ENCODE measurements around the gene HOXD4. TPM values are rescaled to one million over a fixed set of nuclear protein-coding genes. Genes with fewer than 3 reads are reported as not detected.
A peak's percentile ranks its signal among the peaks of the same experiment; 100 is the strongest.

HOXD4 gene
- total RNA-seq, 1 experiment from 2014 or later, result not detected

- ChIA-PET POLR2A (no interaction called here), CTCF (no interaction called here)
- ATAC-seq (no peak), DNase-seq (ENCODE audit: low spot score) (no peak)
- TF ChIP-seq ATF2 (CRISPR knock-in tag; IDR thresholded peaks at IDR 0.05; ENCODE audit: borderline replicate concordance, low read depth) (no peak), ZNF423 (CRISPR knock-in tag; IDR thresholded peaks at IDR 0.05) (no peak), CREB1 (CRISPR knock-in tag; IDR thresholded peaks at IDR 0.05) (no peak), GTF2I (CRISPR knock-in tag; conservative IDR thresholded peaks at IDR 0.05) (no peak), CREM (CRISPR knock-in tag; IDR thresholded peaks at IDR 0.05) (no peak)
- Mint-ChIP-seq H3K27ac (no peak overlapping the region), H3K4me1 (peaks cover 56% of the 10 kb centered on the region), H3K4me3 (no peak overlapping the region), H3K36me3 (no peaks in the 10 kb centered on the region), H3K9me3 (no peaks in the 10 kb centered on the region), H3K27me3 (ENCODE audit: low read depth) (peaks cover 100% of the 10 kb centered on the region)
These were observed 49.0 kb upstream of the HOXD4 start for GRCh38 chr2:176102309-176102866.

- Mint-ChIP-seq H3K4me3 (no peak overlapping the region), H3K36me3 (no peaks in the 10 kb centered on the region), H3K27me3 (ENCODE audit: low read depth) (peaks cover 98% of the 10 kb centered on the region), H3K9me3 (no peaks in the 10 kb centered on the region), H3K27ac (no peak overlapping the region), H3K4me1 (peaks cover 50% of the 10 kb centered on the region)
- ChIA-PET CTCF (no interaction called here), POLR2A (no interaction called here)
- no peak for TF ChIP-seq ELF4 (CRISPR knock-in tag; IDR thresholded peaks at IDR 0.05; ENCODE audit: low read depth)
- DNase-seq (ENCODE audit: low spot score) (no peak), ATAC-seq (no peak)
These were observed 48.2 kb upstream of the HOXD4 start for GRCh38 chr2:176103194-176103593.

- DNase-seq (ENCODE audit: low spot score) (no peak), ATAC-seq (no peak)
- Mint-ChIP-seq H3K4me1 (peaks cover 49% of the 10 kb centered on the region), H3K9me3 (no peaks in the 10 kb centered on the region), H3K4me3 (peak overlapping the region; percentile 60; the same call in 1 of the 2 replicates), H3K36me3 (no peaks in the 10 kb centered on the region), H3K27me3 (ENCODE audit: low read depth) (peaks cover 98% of the 10 kb centered on the region), H3K27ac (no peak overlapping the region)
- TF ChIP-seq NR1H2 (CRISPR knock-in tag; IDR thresholded peaks at IDR 0.05) (no peak), TCF7 (CRISPR knock-in tag; IDR thresholded peaks at IDR 0.05; ENCODE audit: low read depth) (no peak), ZMAT4 (CRISPR knock-in tag; IDR thresholded peaks at IDR 0.05) (no peak), KAT7 (CRISPR knock-in tag; IDR thresholded peaks at IDR 0.05; ENCODE audit: borderline replicate concordance) (no peak), ZNF263 (CRISPR knock-in tag; IDR thresholded peaks at IDR 0.05; ENCODE audit: low read depth) (no peak), NR2C2 (CRISPR knock-in tag; IDR thresholded peaks at IDR 0.05) (no peak), GABPB1 (CRISPR knock-in tag; IDR thresholded peaks at IDR 0.05) (no peak)
- ChIA-PET CTCF (interaction anchor here (0.7 to 1.6 kb wide), 5 partner anchors 15 to 102 kb away, joined by 3 to 4 read pairs (median 3); partner anchors contain the start of gene LNPK), POLR2A (interaction anchor here (0.5 kb wide), 1 partner anchor 19 kb away, joined by 3 read pairs; no protein-coding TSS in a partner anchor)
These were observed 47.5 kb upstream of the HOXD4 start for GRCh38 chr2:176103742-176104315.

GRCh38 chr2:176104316-176105077, 46.9 kb upstream of the HOXD4 start:
- TF ChIP-seq CDX4 (CRISPR knock-in tag; IDR thresholded peaks at IDR 0.05; ENCODE audit: borderline replicate concordance), result 0 out of 2 replicates have a peak, but pooled peaks have one; percentile 38
- TF ChIP-seq CREB1 (CRISPR knock-in tag; IDR thresholded peaks at IDR 0.05), result no peak
- no peak for DNase-seq (ENCODE audit: low spot score)
- no peaks in the 10 kb centered on the region for H3K9me3 Mint-ChIP-seq
- POLR2A ChIA-PET, result no interaction called here
- no peaks in the 10 kb centered on the region for H3K36me3 Mint-ChIP-seq
- peaks cover 98% of the 10 kb centered on the region for H3K27me3 Mint-ChIP-seq (ENCODE audit: low read depth)
- 0 out of 2 replicates have a peak, but pooled peaks have one; percentile 3 for ATAC-seq
- H3K4me1 Mint-ChIP-seq, result peaks cover 49% of the 10 kb centered on the region
- H3K27ac Mint-ChIP-seq, result no peak overlapping the region
- CTCF ChIA-PET, result interaction anchor here (0.6 to 1.6 kb wide), 8 partner anchors 14 to 533 kb away, joined by 3 to 4 read pairs (median 3); partner anchors contain the start of gene LNPK
- H3K4me3 Mint-ChIP-seq, result peak overlapping the region; percentile 60
